Measurements from ENCODE around the gene PUS3.

GRCh38 chr11:125935618-125936199 is 32.7 kb upstream of the PUS3 start:
- no peak for TF ChIP-seq POLR2A (IDR thresholded peaks at IDR 0.05; ENCODE audit: low read depth)
- TF ChIP-seq CTCF (IDR thresholded peaks at IDR 0.05), result no peak
- no peak for TF ChIP-seq POLR2AphosphoS5 (IDR thresholded peaks at IDR 0.05)
- TF ChIP-seq EP300 (IDR thresholded peaks at IDR 0.05), result no peak

All from esophagus muscularis mucosa (tissue), 4 donors.